GM19025 (cell line): ENCODE data around the gene MYL5.
"Not testable (repeated sequence)": the region's sequence is repeated elsewhere in the genome, so short reads cannot be mapped to it uniquely, and the experiment has no call there.

ENCODE experiments used
- ATAC-seq: cut with Tn5 transposase; IDR thresholded peaks from one replicate; pipeline ENCODE4 v1.9.1; 2021; ENCODE audit warnings: mild to moderate bottlenecking, low read depth, moderate library complexity; ENCODE audit not compliant: unreplicated experiment

Gene MYL5

GRCh38 chr4:674172-675035, at the start of gene MYL5, which contains the start of gene ATP5ME:
MYL5 (plus strand) TSS chr4:674542; CDS start chr4:678027, 3,485 bp downstream.
ATP5ME (minus strand) TSS chr4:674276; CDS start chr4:674247, 29 bp downstream.
- peak; percentile 67 for ATAC-seq

- no peak for ATAC-seq
These were observed 49.4 kb upstream of the MYL5 start, which contains the start of gene PDE6B for GRCh38 chr4:624705-625590. PDE6B (plus strand) TSS chr4:625573; CDS start chr4:625627, 54 bp downstream.

- ATAC-seq = no peak
These were observed 48.6 kb upstream of the MYL5 start for GRCh38 chr4:625631-626161.

- no peak for ATAC-seq
These were observed 47.9 kb upstream of the MYL5 start for GRCh38 chr4:626201-627091.

- ATAC-seq = no peak
These were observed 46.8 kb upstream of the MYL5 start for GRCh38 chr4:627347-628125.

- no peak for ATAC-seq
These were observed 46.0 kb upstream of the MYL5 start for GRCh38 chr4:628311-628741.

GRCh38 chr4:628821-629635, 45.3 kb upstream of the MYL5 start:
- no peak for ATAC-seq

- ATAC-seq = no peak
These were observed 44.8 kb upstream of the MYL5 start for GRCh38 chr4:629636-629914.

- no peak for ATAC-seq
These were observed 44.3 kb upstream of the MYL5 start for GRCh38 chr4:629915-630641.

GRCh38 chr4:630656-631055, 43.7 kb upstream of the MYL5 start:
- no peak for ATAC-seq

- ATAC-seq = no peak
These were observed 42.0 kb upstream of the MYL5 start for GRCh38 chr4:632196-632790.

- no peak for ATAC-seq
These were observed 41.4 kb upstream of the MYL5 start for GRCh38 chr4:632926-633325.

GRCh38 chr4:633406-633805, 40.9 kb upstream of the MYL5 start:
- no peak for ATAC-seq

GRCh38 chr4:633976-634598, 40.3 kb upstream of the MYL5 start:
- ATAC-seq = no peak

GRCh38 chr4:634599-634985, 39.8 kb upstream of the MYL5 start:
- no peak for ATAC-seq

GRCh38 chr4:635066-635835, 39.1 kb upstream of the MYL5 start:
- not testable (repeated sequence) for ATAC-seq
